ENCODE data around the gene ZPBP. TPM values are rescaled to one million over a fixed set of nuclear protein-coding genes. Genes with fewer than 3 reads are reported as not detected.

The ZPBP gene
- polyA plus RNA-seq, 2 of the 4 experiments (the other 2 are of a cell fraction) = not detected

GRCh38 chr7:50119815-50120637, 27.0 kb upstream of the ZPBP start:
- peak in 1 of 2 experiments; percentile 38; a peak in 2 of 5 replicates for TF ChIP-seq RAD21 (conservative IDR thresholded peaks at IDR 0.05 in 1 of 2, IDR thresholded peaks at IDR 0.05 in 1 of 2)
- TF ChIP-seq NFE2L2 (conservative IDR thresholded peaks at IDR 0.05; ENCODE audit: low read length) = no peak
- CTCF ChIA-PET = interaction anchor here (1.3 kb wide), 1 partner anchor 298 kb away, joined by 4 read pairs; no protein-coding TSS in a partner anchor
- Histone ChIP-seq H3K9me3 (no peaks in the 10 kb centered on the region), H3K4me2 (no peak overlapping the region), H3K27ac (no peak overlapping the region), H3K4me1 (no peaks in the 10 kb centered on the region), H3K4me3 (no peak overlapping the region)
- FAIRE-seq (no peak), ATAC-seq (peak; percentile 56 to 68; a peak in 5 of 6 replicates), DNase-seq (ENCODE audit: low read depth in 1 of 2, low spot score in 1 of 2) (peak in 1 of 2 experiments; percentile 5)
- POLR2A ChIA-PET = no interaction called here
- 42% methylated on average over 9 of the region's 9 CpGs for WGBS (ENCODE audit: missing lambda C conversion rate)

- WGBS (ENCODE audit: missing lambda C conversion rate) = 0% methylated on average over 2 of the region's 2 CpGs
- Histone ChIP-seq H3K4me2 (no peak overlapping the region), H3K9me3 (peaks cover 15% of the 10 kb centered on the region), H3K4me3 (no peak overlapping the region), H3K4me1 (no peaks in the 10 kb centered on the region), H3K27ac (no peak overlapping the region)
- ChIA-PET POLR2A (no interaction called here), CTCF (interaction anchor here (2.2 kb wide), 1 partner anchor 19 kb away, joined by 8 read pairs; the partner anchor contains the start of gene ZPBP)
- FAIRE-seq (no peak), DNase-seq (ENCODE audit: low read depth in 1 of 2, low spot score in 1 of 2) (no peak), ATAC-seq (no peak)
- no peak for TF ChIP-seq BCL3 (IDR thresholded peaks at IDR 0.05)
- TF ChIP-seq NR3C1 (IDR thresholded peaks at IDR 0.05) = no peak
- TF ChIP-seq HOXB13 (CRISPR knock-in tag; IDR thresholded peaks at IDR 0.05; ENCODE audit: low read depth) = no peak
- no peak for TF ChIP-seq EP300 (IDR thresholded peaks at IDR 0.05)
- no peak for TF ChIP-seq POLR2AphosphoS2 (conservative IDR thresholded peaks at IDR 0.05; ENCODE audit: low read length)
- no peak for TF ChIP-seq MYC (IDR thresholded peaks at IDR 0.05; ENCODE audit: borderline replicate concordance, low read length)
These were observed 19.2 kb upstream of the ZPBP start for GRCh38 chr7:50112250-50112649.

DNA sequence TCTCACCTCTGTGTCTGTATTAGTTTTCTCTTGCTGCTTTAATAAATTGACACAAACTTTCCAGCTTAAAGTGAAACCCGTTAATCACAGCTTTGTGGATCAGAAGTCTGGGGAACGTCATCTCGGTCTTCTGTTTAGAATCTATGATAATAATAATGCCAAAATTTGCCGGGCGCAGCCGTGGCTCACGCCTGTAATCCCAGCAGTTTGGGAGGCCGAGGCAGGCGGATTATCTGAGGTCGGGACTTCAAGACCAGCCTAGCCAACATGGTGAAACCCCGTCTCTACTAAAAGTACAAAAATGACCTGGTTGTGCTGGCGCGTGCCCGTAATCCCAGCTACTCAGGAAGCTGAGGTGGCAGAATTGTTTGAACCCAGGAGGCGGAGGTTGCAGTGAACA, 8.8 kb upstream of the ZPBP start:
- TF ChIP-seq, protein P1, sequence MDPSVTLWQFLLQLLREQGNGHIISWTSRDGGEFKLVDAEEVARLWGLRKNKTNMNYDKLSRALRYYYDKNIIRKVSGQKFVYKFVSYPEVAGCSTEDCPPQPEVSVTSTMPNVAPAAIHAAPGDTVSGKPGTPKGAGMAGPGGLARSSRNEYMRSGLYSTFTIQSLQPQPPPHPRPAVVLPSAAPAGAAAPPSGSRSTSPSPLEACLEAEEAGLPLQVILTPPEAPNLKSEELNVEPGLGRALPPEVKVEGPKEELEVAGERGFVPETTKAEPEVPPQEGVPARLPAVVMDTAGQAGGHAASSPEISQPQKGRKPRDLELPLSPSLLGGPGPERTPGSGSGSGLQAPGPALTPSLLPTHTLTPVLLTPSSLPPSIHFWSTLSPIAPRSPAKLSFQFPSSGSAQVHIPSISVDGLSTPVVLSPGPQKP (IDR thresholded peaks at IDR 0.05; ENCODE audit: low read depth, low read length) = no peak
- TF ChIP-seq SMC3 (IDR thresholded peaks at IDR 0.05) (no peak), BHLHE40 (IDR thresholded peaks at IDR 0.05; ENCODE audit: low read depth, low read length) (no peak), KDM5A (IDR thresholded peaks at IDR 0.05) (no peak)
- Histone ChIP-seq H3K4me3 (no peak overlapping the region), H3K4me1 (no peaks in the 10 kb centered on the region), H3K4me2 (no peak overlapping the region), H3K9me3 (no peaks in the 10 kb centered on the region), H3K27ac (no peak overlapping the region)
- ChIA-PET CTCF (interaction anchor here (1.4 to 1.5 kb wide), 2 partner anchors 9 to 1059 kb away, joined by 3 to 5 read pairs; partner anchors contain the start of gene ZPBP), POLR2A (no interaction called here)
- DNase-seq (ENCODE audit: low read depth in 1 of 2, low spot score in 1 of 2) (no peak), FAIRE-seq (no peak), ATAC-seq (no peak)
- WGBS (ENCODE audit: missing lambda C conversion rate) = 51% methylated on average over 15 of the region's 15 CpGs

- no peak for ATAC-seq
- H3K9me3 ChIP-seq = no peaks in the 10 kb centered on the region
- H3K4me2 ChIP-seq = no peak overlapping the region
- WGBS (ENCODE audit: missing lambda C conversion rate) = 0% methylated on average over 1 of the region's 1 CpG
- ChIA-PET CTCF (interaction anchor here (2.4 kb wide), 1 partner anchor 111 kb away, joined by 6 read pairs; no protein-coding TSS in a partner anchor), POLR2A (no interaction called here)
- no peak overlapping the region for H3K4me3 ChIP-seq
- DNase-seq (ENCODE audit: low read depth in 1 of 2, low spot score in 1 of 2) = no peak
- H3K4me1 ChIP-seq = no peaks in the 10 kb centered on the region
- no peak overlapping the region for H3K27ac ChIP-seq
- no peak for TF ChIP-seq KDM5A (IDR thresholded peaks at IDR 0.05)
- TF ChIP-seq FOXS1 (CRISPR knock-in tag; IDR thresholded peaks at IDR 0.05) = no peak
- FAIRE-seq = no peak
These were observed 2.6 kb upstream of the ZPBP start for GRCh38 chr7:50095634-50096033.

Measured in A549 (cell line).